SHP77 (cell line): ENCODE data around the gene HEATR3.

ENCODE experiments used
- DNase-seq, 2 experiments: peaks; one replicate each; lab custom pipeline; 2025; lab: John Stamatoyannopoulos, UW

The HEATR3 gene

GRCh38 chr16:50056226-50056625, 9.5 kb upstream of the HEATR3 start:
- DNase-seq, result no peak

- DNase-seq, result no peak
Observed at GRCh38 chr16:50058091-50058771, 7.5 kb upstream of the HEATR3 start.

- DNase-seq, result no peak
Observed at GRCh38 chr16:50059111-50059510, 6.7 kb upstream of the HEATR3 start.

- DNase-seq, result no peak
Observed at GRCh38 chr16:50059669-50060068, 6.1 kb upstream of the HEATR3 start.

GRCh38 chr16:50061326-50061725, 4.4 kb upstream of the HEATR3 start:
- DNase-seq, result no peak

- no peak for DNase-seq
Observed at GRCh38 chr16:50065241-50065623, 538 bp upstream of the HEATR3 start.

GRCh38 chr16:50066482-50067289, 916 bp downstream of the HEATR3 start:
- DNase-seq, result no peak

GRCh38 chr16:50067290-50067853, 1.6 kb downstream of the HEATR3 start:
- no peak for DNase-seq

GRCh38 chr16:50068550-50068949, 2.8 kb downstream of the HEATR3 start:
- DNase-seq, result no peak

GRCh38 chr16:50069060-50069459, 3.3 kb downstream of the HEATR3 start:
- no peak for DNase-seq

- no peak for DNase-seq
Observed at GRCh38 chr16:50071075-50071671, 5.4 kb downstream of the HEATR3 start.

- DNase-seq, result no peak
Observed at GRCh38 chr16:50072730-50073129, 7.0 kb downstream of the HEATR3 start.

GRCh38 chr16:50079397-50080140, 13.8 kb downstream of the HEATR3 start:
- no peak for DNase-seq

- no peak for DNase-seq
Observed at GRCh38 chr16:50081428-50082018, 15.8 kb downstream of the HEATR3 start.

GRCh38 chr16:50083996-50084395, 18.2 kb downstream of the HEATR3 start:
- no peak for DNase-seq

GRCh38 chr16:50086176-50086575, 20.4 kb downstream of the HEATR3 start:
- DNase-seq, result no peak

- DNase-seq, result no peak
Observed at GRCh38 chr16:50088302-50088701, 22.5 kb downstream of the HEATR3 start.

- no peak for DNase-seq
Observed at GRCh38 chr16:50092891-50093290, 27.1 kb downstream of the HEATR3 start.

GRCh38 chr16:50093607-50094539, 28.1 kb downstream of the HEATR3 start:
- no peak for DNase-seq

- no peak for DNase-seq
Observed at GRCh38 chr16:50096791-50097190, 31.0 kb downstream of the HEATR3 start.
